IMR-90 (cell line): ENCODE measurements around the gene GPR153. TPM values are rescaled to one million over a fixed set of nuclear protein-coding genes. Genes with fewer than 3 reads are reported as not detected.

Experiments used
- ATAC-seq: fragments of 200-7000 bp; cut with Tn5 transposase; 2 replicates; pipeline ENCODE4 v1.9.1; 2020; ENCODE audit warnings: low read depth, mild to moderate bottlenecking, moderate library complexity
- BruUV-seq: library from RNA; stranded (reverse); fragments of 400-500 nt; replicated peaks from 2 replicates; lab custom pipeline; 2021; lab: Mats Ljungman, UMichigan
- CTCF ChIA-PET: fragments of 300-600 bp; formaldehyde crosslinking; extraction: SDS; loops from one replicate; lab custom pipeline; 2021; ENCODE audit warnings: antibody characterized with exemption; lab: Yijun Ruan, JAX
- POLR2A ChIA-PET: fragments of 300-600 bp; sonication (Branson Sonifier 250); formaldehyde crosslinking; loops from one replicate; lab custom pipeline; 2022; ENCODE audit warnings: antibody characterized with exemption; ENCODE audit not compliant: unreplicated experiment; lab: Charles Lee
- DNase-seq: peaks from one replicate; pipeline ENCODE4 v3.0.0; 2013
- H2AFZ ChIP-seq: replicated peaks from 2 replicates; pipeline ENCODE3; 2013; ENCODE audit warnings: low read length, mild to moderate bottlenecking; ENCODE audit not compliant: poor library complexity
- H2AK5ac ChIP-seq: 2 replicates; pipeline ENCODE4 v1.6.1; 2013; ENCODE audit warnings: low read depth, low read length, inconsistent platforms
- H2AK9ac ChIP-seq: replicated peaks from 2 replicates; pipeline ENCODE3; 2013; ENCODE audit warnings: mild to moderate bottlenecking, low read depth, low read length, moderate library complexity; ENCODE audit not compliant: poor library complexity
- H2BK120ac ChIP-seq: 2 replicates; pipeline ENCODE4 v1.6.1; 2013; ENCODE audit warnings: low read depth, low read length, inconsistent platforms
- H2BK15ac ChIP-seq: 3 replicates; pipeline ENCODE4 v1.6.1; 2013; ENCODE audit warnings: low read depth, low read length, inconsistent platforms
- H2BK20ac ChIP-seq: 2 replicates; pipeline ENCODE4 v1.6.1; 2013; ENCODE audit warnings: low read depth, mild to moderate bottlenecking, inconsistent platforms, low read length, moderate library complexity
- H2BK5ac ChIP-seq: 2 replicates; pipeline ENCODE4 v1.6.1; 2013; ENCODE audit warnings: mild to moderate bottlenecking, low read depth, low read length, inconsistent platforms; ENCODE audit not compliant: poor library complexity, severe bottlenecking
- H3K14ac ChIP-seq: replicated peaks from 2 replicates; pipeline ENCODE4 v1.6.1; 2013; ENCODE audit warnings: low read depth, low read length, inconsistent platforms
- H3K18ac ChIP-seq: 2 replicates; pipeline ENCODE4 v1.6.1; 2013; ENCODE audit warnings: low read depth, low read length, control low read depth
- H3K23ac ChIP-seq: 2 replicates; pipeline ENCODE4 v1.6.1; 2013; ENCODE audit warnings: low read depth, low read length, inconsistent platforms
- H3K27ac ChIP-seq: 2 replicates; pipeline ENCODE4 v1.5.1; 2013; ENCODE audit warnings: mild to moderate bottlenecking, control low read depth, low read length; ENCODE audit not compliant: insufficient read depth
- H3K27me3 ChIP-seq: 2 replicates; pipeline ENCODE4 v1.6.1; 2013; ENCODE audit warnings: low read length; ENCODE audit not compliant: control insufficient read depth, insufficient read depth
- H3K36me3 ChIP-seq: 2 replicates; pipeline ENCODE4 v1.6.1; 2013; ENCODE audit warnings: low read length, mixed read lengths; ENCODE audit not compliant: control insufficient read depth, insufficient read depth
- H3K4ac ChIP-seq: 2 replicates; pipeline ENCODE4 v1.6.1; 2013; ENCODE audit warnings: low read depth, low read length, inconsistent platforms
- H3K4me1 ChIP-seq: 2 replicates; pipeline ENCODE4 v1.6.1; 2013; ENCODE audit warnings: low read length, mixed read lengths; ENCODE audit not compliant: control insufficient read depth, insufficient read depth
- H3K4me2 ChIP-seq: 2 replicates; pipeline ENCODE4 v1.6.1; 2013; ENCODE audit warnings: low read depth, mild to moderate bottlenecking, control low read depth, low read length, moderate library complexity
- H3K4me3 ChIP-seq: 2 replicates; pipeline ENCODE4 v1.5.1; 2013; ENCODE audit warnings: low read depth, mild to moderate bottlenecking, control low read depth, low read length, moderate library complexity; ENCODE audit not compliant: insufficient read depth
- H3K56ac ChIP-seq: 2 replicates; pipeline ENCODE4 v1.6.1; 2013; ENCODE audit warnings: low read length, inconsistent platforms; ENCODE audit not compliant: insufficient read depth; ENCODE audit errors: extremely low read depth
- H3K79me1 ChIP-seq, 2 experiments: 2 replicates each; pipeline ENCODE4 v1.6.1; 2013; ENCODE audit warnings: low read length in 2 of 2, inconsistent platforms in 1 of 2, low read depth in 1 of 2
- H3K9ac ChIP-seq: 2 replicates; pipeline ENCODE4 v1.6.1; 2013; ENCODE audit warnings: low read depth, low read length, control low read depth
- H3K9me1 ChIP-seq: 2 replicates; pipeline ENCODE4 v1.6.1; 2013; ENCODE audit warnings: low read length, inconsistent platforms; ENCODE audit not compliant: insufficient read depth
- H3K9me3 ChIP-seq: 2 replicates; pipeline ENCODE4 v1.6.1; 2013; ENCODE audit warnings: low read length; ENCODE audit not compliant: control insufficient read depth, insufficient read depth
- H4K20me1 ChIP-seq: 2 replicates; pipeline ENCODE4 v1.6.1; 2013; ENCODE audit warnings: low read length, inconsistent platforms; ENCODE audit not compliant: insufficient read depth
- H4K5ac ChIP-seq: 2 replicates; pipeline ENCODE4 v1.6.1; 2013; ENCODE audit warnings: mild to moderate bottlenecking, low read depth, low read length, control low read depth
- H4K8ac ChIP-seq, 2 experiments: 2 replicates each; pipeline ENCODE4 v1.6.1; 2013; ENCODE audit warnings: low read depth in 2 of 2, low read length in 2 of 2, control low read depth in 1 of 2, inconsistent platforms in 1 of 2
- H4K91ac ChIP-seq: 2 replicates; pipeline ENCODE4 v1.6.1; 2013; ENCODE audit warnings: low read depth, low read length, inconsistent platforms; ENCODE audit not compliant: insufficient read depth
- CHD1 ChIP-seq: IDR thresholded peaks from 2 replicates; pipeline ENCODE4 v1.6.1; 2012; ENCODE audit warnings: low read depth, low read length, improper control_type of control experiment
- MAFK ChIP-seq: IDR thresholded peaks from 2 replicates; pipeline ENCODE4 v1.6.1; 2012; ENCODE audit warnings: low read depth, low read length, improper control_type of control experiment
- USF2 ChIP-seq: fragments of 150-350 bp; IDR thresholded peaks from 2 replicates; pipeline ENCODE4 v1.6.1; 2017; ENCODE audit warnings: mild to moderate bottlenecking, antibody characterized with exemption, low read length, low read depth
- WGBS, 2 experiments: methylation state at CpG; one replicate each; pipeline versions ENCODE4 v1.1.5 to v1.1.7; 2013; ENCODE audit warnings: missing lambda C conversion rate in 2 of 2; ENCODE audit not compliant: insufficient read length in 1 of 2; ENCODE audit errors: extremely low coverage in 2 of 2; 5-methylcytosine and 5-hydroxymethylcytosine counted together
- dilution Hi-C: fragments of 300-500 bp; cut with HindIII; formaldehyde crosslinking; loops from one replicate; pipeline ENCODE4 v1.14.3; 2018; ENCODE audit warnings: low sequenced_read_pairs; ENCODE audit not compliant: unreplicated experiment
- in situ Hi-C: fragments of 300-500 bp; cut with MboI; formaldehyde crosslinking; loops from 3 replicates; pipeline ENCODE4 v1.14.3; 2019; ENCODE audit warnings: low sequenced_read_pairs, inconsistent platforms, mixed read lengths
- intact Hi-C: fragments of 100-400 bp; cut with micrococcal nuclease; formaldehyde crosslinking; loops from 2 replicates; pipeline ENCODE4 v1.10.0; 2022
- polyA plus RNA-seq, 3 experiments: library from polyadenylated mRNA; depleted of rRNA; stranded (reverse); fragments of >200 nt; gene quantifications; 2 replicates each; pipeline ENCODE4 v1.2.3, GENCODE V29; 2012; ENCODE audit warnings: low replicate concordance in 1 of 3
- total RNA-seq: library from RNA; depleted of rRNA; stranded (reverse); fragments of >200 nt; gene quantifications from 2 replicates; pipeline ENCODE4 v1.2.3, GENCODE V29; 2012

Gene GPR153
- total and polyA plus RNA-seq, 2 of the 4 experiments (the other 2 are of a cell fraction): 1.8 to 5.2 TPM

GRCh38 chr1:6271554-6271953 lies 10.7 kb upstream of the GPR153 start:
- Histone ChIP-seq H3K23ac (no peak overlapping the region), H3K9me3 (no peaks in the 10 kb centered on the region), H3K4me3 (no peak overlapping the region), H2BK20ac (no peak overlapping the region), H3K18ac (no peak overlapping the region), H2AK5ac (no peak overlapping the region), H3K4ac (no peak overlapping the region), H3K27ac (no peak overlapping the region), H4K8ac (no peak overlapping the region), H2BK15ac (no peak overlapping the region), H3K4me1 (peaks cover 23% of the 10 kb centered on the region), H4K91ac (no peak overlapping the region), H3K56ac (no peak overlapping the region), H2BK5ac (no peak overlapping the region), H4K20me1 (peaks cover 8% of the 10 kb centered on the region), H2BK120ac (no peak overlapping the region), H3K79me1 (peaks cover 0 to 24% of the 10 kb centered on the region in 2 experiments; a peak in 2 of 4 replicates), H2AFZ (no peak overlapping the region), H3K14ac (no peak overlapping the region), H3K36me3 (no peaks in the 10 kb centered on the region), H2AK9ac (no peak overlapping the region), H3K27me3 (no peaks in the 10 kb centered on the region), H3K9ac (no peak overlapping the region), H4K5ac (no peak overlapping the region), H3K4me2 (no peak overlapping the region), H3K9me1 (peaks cover 10% of the 10 kb centered on the region; the same call in 1 of the 2 replicates)
- dilution Hi-C loops: no loop called here
- ChIA-PET CTCF (no interaction called here), POLR2A (no interaction called here)
- WGBS, 2 experiments: 100% methylated on average over 4 of the region's 12 CpGs; no CpG with 5 or more reads in 1 of the 2 experiments
- ATAC-seq: no peak
- in situ Hi-C loops: no loop called here
- no peak for TF ChIP-seq MAFK
- TF ChIP-seq USF2: no peak
- TF ChIP-seq CHD1: no peak
- no TSS peak for BruUV-seq
- intact Hi-C loops: no loop called here
- no peak for DNase-seq
